ENCODE measurements around the gene GADL1.

Gene GADL1

DNA sequence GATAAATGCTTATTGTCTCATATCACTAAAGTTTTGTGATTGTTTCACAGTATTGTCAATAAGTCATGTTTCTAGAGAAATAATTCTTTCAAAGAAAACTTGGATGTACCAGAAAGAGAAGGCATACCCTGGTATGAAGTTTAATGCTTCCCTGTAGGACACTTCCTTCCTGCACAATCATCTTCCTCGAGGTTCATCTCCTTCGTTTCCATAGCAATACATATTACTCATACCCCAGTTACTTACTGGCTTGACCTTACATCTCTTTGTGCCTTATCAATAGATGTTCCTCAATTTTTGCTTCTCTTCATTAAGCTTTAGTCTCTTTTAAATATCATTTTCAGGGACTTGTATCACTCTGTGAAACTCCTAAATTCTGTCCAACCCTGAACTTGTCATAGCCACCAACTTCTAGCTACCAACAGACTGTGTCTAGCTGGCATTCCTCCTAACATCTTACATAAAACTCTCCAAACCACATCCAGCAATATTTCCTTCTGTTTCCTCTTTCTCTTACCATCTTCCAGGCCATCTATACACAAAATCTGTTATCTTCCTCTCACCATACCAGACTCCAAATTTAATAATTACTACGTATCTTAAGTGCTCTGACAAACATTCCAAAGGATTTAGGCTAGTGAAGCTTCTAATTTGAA lies 134.3 kb downstream of the GADL1 start:
- no peak for DNase-seq (ENCODE audit: low spot score)

DNA sequence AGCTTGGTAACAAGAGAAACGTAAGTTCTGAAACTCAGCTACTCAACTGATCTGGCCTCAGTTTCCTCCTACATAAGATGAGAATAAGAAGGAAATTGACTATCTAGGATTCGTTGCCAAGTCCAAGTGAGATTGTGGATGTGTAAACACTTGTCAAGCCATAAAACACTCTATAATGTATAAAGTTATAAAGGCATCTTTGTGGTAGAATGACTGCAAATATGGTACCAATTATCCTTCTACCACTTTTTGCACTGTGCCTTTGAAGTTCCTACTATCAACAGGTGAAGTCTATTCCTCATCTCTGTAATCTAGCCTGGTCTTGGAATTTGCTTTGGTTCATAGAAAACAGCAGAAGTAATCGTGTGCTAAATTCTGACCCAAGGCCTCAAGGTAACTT lies 138.2 kb downstream of the GADL1 start:
- no peak for DNase-seq (ENCODE audit: low spot score)

DNA sequence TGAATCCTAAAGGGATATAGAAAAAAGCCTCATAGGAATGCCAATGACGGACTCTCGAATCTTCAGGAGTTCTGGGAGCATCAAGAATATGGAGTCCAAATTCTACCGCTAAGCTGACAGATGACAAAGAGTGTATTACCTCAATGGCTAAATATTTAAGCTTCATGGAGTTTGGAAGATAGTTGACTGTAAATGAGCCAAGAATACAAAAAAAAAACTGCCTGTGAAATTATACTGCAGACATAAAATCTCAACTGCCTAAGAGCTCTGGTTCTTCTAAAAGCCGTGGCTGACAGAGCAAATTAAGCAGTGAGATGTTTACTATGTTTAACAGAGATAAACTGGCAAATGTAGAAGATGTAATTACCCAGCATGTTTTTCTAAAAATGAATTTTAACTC lies 140.0 kb downstream of the GADL1 start:
- DNase-seq (ENCODE audit: low spot score), result no peak

DNA sequence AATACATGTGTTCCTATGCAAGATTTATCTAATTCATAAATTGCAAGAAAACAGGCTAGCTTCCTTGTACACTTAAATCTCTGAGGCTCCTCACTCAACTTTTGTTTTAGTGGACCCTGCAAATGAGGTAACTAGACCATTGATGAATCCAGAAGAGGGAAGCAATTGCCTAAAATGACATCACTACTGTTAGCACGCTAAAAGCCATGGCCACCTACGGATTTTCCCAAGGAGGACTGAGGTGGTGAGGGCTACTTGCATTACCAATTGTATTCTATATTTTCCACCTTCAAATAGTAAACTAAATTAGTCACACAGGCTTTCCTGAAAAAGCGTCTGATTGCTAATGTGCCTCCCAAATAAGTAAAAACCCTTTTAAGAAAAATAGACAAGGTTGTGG lies 140.7 kb downstream of the GADL1 start:
- no peak for DNase-seq (ENCODE audit: low spot score)

DNA sequence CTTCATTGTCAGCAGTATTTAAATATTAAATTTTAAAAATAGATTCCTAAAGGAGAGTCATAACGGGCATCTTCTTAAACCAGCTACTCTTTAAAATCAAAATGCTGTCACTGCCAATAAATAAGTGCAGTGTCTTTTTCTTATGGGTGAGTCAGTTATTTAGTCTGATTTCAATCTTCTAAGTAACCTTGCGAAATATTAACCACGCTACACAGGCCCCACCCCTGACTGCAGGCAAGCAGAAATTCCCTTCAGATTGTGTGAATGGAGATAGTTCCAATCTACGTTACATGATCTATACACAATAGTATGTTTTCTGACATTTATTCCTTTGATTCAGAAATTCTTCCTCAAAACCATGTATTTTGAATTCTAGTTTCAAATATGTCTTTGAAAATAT lies 141.5 kb downstream of the GADL1 start:
- no peak for DNase-seq (ENCODE audit: low spot score)

DNA sequence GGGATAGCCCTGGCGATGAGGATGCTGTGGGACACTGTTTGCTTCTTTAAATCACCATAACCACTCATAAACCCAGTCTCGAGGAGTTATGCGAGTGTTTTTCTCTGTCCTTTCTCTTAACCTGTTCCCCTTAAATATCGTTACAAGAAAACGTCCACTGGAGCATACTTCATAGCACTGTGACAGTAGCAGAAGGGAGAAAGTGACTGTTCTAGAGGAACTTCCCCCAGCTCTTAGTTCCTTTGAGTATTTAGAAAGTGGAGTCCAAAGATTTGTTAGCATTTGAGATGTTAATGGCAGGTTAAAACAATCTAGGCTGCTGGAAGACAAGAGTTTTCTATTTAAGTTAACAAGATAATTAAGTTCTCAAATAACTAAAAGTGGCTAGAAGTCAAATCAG lies 142.0 kb downstream of the GADL1 start:
- no peak for DNase-seq (ENCODE audit: low spot score)

DNA sequence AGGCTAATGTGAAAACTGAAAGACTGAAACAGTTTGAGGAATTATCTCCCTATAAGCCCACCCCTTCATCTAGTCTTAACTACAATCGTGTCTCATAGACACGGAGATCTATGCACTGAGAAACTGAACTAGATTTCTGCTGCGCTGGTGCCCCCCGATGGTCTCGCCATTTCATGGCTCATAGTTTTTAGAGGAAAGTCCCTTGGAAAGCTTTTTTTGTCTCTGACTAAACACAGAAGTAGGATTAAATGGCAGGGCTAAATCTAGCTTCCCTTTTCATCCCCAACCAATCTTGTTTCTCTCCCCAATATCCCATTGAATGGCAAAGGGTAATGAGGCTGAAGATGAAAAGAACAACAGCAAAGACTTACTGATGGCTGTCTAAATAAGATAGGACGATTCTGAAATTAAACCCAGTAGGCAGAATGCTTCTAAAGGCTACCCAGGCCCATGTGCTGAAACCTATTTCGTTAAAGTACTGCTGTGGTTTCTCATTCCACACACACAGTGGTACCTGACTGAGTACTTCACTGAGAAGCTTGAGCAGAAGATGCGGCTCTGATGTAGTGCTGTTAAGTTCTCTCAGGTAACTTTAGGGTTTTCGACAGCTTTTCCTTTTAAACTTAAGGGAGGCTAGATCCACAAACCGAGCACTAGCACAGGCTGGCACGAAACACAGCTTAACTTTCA lies 142.7 kb downstream of the GADL1 start:
- peak; percentile 47 for DNase-seq (ENCODE audit: low spot score)

DNA sequence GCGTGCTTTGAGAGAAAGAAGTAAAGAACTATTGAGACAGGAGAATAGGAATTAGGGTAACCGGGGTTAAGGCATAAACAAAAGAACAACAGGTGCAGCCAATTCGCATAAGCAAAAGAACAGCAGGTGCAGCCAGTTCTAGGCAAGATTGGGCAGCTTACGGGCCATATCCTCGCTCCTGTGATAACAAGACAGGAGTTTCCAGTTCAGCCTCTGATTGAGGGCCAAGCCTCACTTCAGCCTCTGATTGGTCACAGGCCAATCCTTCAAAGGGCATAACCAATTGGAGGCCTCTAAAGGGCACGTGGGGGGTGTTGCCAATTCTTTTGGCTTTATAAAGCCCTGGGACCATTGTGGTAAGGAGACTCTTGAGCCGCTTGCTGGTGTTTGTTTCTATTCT lies 143.5 kb downstream of the GADL1 start:
- no peak for DNase-seq (ENCODE audit: low spot score)

DNA sequence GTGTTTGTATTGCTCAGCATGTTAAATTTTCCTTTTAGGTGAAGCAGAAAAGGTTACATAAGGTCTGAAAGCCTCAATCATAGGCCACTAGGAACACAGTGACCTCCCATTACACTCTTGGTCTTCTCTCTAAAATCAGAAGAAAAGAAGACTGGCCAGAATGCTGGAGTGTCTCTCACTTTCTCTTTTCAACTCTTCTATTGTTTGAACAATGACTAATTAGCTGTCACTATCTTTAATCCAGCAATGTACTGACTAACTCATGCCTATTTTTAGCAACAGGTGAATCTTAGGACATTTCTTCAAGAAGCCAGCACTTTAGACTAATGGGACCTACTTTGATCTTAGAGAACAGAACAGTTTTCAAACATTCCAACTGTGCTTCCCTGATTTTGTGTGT lies 145.2 kb downstream of the GADL1 start:
- no peak for DNase-seq (ENCODE audit: low spot score)

DNA sequence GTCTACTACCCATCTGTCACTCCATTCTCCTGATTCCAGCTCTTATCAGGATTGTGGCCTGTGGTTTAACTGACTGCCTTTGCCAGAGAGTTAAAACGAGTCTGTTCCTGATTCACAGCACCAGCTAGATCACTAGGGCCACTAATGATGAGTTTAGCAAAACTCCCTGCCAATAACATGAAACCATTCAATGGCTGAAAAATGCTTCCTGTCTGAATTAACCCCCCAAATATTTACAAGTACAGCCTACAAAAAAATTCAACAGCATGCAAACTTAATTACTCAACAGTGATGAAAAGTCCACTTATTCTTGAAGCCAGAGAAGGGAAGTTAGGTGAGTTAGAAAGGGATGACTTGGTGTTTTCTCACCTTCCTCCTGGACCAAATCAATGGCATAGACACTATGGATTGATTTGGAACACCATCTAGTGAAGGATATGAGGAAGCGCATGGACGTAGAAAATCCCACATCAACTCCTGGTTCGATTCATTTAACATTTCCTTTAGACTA lies 146.6 kb downstream of the GADL1 start:
- peak; percentile 48 for DNase-seq (ENCODE audit: low spot score)

DNA sequence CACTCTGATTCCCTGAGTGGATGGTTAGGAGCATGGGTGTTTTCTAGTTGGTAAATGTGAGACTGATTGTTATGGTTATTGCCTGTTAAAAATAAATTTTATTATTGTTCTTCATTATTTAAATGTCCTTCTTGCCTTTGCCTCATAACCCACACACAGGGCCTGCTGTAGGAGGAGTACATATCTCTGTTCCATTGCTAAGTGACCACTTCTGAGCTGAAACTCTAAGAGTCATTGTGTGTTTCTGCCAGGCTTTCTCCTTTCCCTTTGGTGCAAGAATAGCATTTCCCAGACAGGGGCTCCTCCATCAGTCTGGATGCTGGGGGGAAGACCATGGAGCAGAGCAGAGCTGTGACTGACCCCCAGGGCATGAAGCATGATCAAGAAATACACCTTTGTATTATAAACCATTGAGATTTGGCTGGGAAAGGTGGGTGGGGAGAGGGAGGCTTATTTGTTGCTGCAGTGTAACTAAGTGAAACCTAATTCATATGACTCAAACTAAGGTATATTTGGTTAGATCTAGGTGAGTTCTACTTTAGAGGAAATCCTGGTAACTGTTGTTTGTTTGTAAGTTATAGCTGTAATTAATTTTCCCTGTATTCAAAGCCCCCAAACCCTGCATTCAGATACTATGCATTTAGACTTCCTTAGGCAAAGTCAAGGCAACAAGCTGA lies 150.7 kb downstream of the GADL1 start:
- no peak for DNase-seq (ENCODE audit: low spot score)

DNA sequence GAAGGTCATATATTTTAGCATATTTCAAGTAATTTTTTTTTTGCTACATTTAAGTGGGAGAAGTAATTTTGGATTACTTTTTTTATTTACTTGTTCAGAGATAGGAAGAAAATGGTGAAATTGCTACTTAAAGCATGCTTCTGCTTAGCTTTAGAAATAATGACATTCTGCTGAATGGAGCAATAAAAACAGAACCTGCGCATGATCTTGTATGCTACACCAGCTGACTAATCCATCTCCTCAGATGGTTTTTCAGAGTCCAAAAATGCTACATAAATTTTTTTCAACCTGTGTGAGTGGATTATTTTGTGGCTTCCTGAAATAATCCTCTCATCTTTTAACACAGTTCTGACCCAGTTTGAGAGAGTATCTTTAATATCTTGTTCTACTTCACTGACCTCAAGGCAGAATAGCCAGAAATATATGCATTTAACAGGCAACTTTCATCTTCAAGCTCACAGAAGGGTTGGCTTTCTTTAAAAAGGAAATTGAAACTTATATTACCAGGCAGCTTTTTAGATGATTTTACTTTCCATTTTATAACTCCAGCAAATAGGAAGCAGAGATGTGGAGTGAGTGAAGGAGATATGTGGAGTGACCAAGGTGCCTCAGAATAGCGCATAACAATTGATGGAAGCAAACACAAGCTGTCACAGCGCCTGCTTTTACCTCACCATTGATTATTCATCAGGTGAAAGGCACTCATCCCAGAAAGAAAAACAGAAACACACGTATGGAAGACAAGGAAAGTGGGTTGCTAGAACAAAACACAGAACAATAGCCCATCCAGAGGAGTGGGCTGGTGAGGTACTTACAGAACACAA lies 151.5 kb downstream of the GADL1 start:
- DNase-seq (ENCODE audit: low spot score), result no peak

DNA sequence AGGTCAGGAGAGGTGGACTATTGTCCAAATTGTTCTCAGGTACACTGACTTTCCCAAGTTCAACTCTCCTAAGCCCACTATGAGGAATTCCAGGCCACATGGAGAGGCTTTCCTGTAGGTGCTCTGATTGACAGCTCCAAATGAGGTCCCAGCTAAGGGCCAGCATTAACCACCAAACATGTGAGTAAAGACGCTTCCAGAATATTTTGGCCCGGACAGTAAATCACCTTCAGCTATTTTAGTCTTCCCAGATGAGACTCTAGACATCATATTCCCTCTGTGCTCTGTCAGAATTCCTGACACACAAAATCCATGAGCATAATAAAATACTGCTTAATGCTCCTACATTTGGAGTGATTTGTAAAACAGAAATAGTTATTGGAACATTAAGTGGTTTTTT lies 152.6 kb downstream of the GADL1 start:
- DNase-seq (ENCODE audit: low spot score), result no peak

DNA sequence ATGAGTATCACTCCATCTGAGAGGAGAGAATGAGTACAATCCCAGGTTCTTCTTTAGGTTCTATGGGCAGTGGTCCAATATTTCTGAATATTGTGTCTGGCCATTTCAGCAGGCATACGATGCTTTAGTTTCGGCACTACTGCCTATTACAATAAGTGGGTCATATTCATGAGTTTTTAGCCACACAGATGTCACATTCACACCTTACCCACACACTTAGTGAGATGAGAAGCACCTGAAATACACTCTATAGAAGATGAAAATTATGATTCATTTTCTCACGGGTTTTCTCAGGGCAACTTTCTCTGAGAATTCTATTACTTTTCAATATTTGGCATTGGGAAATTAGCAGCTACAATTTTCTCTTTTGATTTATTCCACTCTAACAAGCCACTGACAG lies 155.9 kb downstream of the GADL1 start:
- no peak for DNase-seq (ENCODE audit: low spot score)

DNA sequence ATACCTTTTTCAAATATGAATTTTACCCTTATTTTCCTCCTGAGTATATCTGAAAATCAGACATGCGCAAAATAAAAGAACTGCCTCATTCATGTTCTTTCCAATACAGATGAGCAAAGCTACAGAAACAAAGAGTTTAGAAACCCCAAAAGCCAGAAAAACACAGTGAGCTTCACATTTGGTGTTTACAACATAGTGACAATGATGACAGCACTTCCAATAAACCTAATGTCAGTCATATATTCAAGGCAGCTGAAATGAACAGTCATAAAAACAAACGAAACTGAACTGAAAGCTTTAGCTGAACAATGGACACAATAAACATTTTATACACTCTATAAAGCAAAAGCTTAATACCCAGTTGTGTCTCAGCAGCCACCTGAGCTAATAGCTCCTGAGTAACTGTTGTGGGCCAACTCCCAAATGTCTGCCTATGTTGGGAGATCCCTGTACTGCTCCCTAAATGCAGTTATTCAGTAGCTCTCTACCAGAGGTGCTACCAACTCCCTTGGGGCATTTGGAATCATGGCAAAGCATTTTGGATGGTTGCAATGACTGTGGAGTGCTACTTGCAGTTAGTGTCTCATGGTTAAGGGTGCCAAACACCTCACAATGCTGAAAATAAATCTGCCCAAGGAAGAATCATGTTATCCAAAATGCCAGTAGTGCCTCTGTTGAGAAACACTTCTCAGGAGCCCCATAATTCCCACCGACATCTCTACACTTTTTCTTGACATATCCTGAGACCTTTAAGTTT lies 156.5 kb downstream of the GADL1 start:
- DNase-seq (ENCODE audit: low spot score), result no peak

DNA sequence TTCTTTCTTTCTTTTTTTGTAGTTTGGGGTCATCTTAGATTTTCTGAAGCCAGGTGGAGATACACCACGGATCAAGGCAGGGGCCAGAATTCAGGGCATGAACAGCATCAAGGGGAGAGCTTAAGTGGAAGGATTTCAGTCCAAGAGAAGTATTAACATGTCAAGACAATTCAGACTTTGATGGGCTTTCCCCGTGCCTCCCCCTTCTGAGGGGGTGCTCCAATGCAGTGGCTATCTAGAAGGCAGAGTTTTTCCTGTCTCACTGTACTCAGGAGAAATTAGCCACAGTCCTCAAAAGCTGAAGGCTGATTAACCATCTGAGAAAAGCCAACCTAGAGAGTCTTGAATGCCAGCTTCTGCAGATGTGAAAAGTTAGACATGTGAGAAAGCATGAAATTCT lies 160.8 kb downstream of the GADL1 start:
- DNase-seq (ENCODE audit: low spot score), result no peak

DNA sequence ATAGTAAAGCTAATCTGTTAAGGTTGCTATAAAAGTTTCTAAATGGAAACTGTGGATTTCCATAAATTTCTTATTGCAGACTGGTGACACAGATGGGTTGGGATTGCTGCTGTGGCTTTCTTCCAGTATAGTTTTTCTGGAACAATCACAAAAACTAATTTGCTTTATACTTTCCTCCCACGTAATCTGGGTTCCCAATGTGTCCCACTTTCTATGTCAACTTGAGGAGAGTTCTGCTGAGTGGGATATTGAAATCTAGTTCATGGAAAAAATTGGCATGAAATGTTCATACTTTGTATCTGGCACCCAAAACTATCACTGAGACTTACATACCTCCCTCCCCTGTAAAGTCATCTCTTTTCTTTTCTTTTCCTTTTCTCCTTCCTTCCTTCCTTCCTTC lies 161.3 kb downstream of the GADL1 start:
- no peak for DNase-seq (ENCODE audit: low spot score)

DNA sequence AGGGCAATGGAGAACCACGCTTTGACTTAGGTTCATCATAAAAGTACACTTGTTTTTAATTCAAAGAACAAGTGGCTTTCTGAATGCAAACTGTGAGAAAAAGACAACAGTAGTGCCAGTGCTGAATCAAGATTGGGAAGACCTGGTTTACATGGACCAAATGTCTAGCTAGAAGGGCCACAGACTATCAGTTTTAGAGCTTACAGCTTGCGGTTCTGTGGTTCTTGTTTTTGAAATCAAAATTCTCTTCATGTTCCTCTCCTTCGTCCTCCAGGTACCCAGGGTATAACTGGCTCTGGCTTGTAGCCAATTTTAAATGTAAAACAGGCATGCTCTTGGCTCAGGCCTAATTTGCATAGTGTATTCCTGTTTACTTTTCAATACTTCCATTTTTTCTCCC lies 163.5 kb downstream of the GADL1 start:
- no peak for DNase-seq (ENCODE audit: low spot score)

DNA sequence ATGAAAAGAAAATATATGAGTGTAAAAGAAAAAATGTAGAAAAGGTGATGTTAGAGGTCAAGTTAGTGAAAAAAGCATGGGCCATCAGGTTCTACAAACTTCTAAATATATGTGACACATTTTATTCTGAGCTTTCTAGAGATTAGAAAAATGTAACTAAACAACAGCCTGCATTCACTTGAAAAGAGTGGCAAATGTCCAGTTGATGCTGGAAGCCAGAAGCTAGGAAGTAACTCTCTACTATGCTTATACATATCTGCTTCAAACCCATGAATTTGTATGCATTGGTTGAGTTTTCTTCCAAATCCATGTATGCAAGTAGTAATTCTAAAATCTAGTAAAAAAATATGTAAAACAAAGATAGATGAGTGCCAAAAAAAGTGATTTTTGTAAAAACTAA lies 164.5 kb downstream of the GADL1 start:
- no peak for DNase-seq (ENCODE audit: low spot score)

DNA sequence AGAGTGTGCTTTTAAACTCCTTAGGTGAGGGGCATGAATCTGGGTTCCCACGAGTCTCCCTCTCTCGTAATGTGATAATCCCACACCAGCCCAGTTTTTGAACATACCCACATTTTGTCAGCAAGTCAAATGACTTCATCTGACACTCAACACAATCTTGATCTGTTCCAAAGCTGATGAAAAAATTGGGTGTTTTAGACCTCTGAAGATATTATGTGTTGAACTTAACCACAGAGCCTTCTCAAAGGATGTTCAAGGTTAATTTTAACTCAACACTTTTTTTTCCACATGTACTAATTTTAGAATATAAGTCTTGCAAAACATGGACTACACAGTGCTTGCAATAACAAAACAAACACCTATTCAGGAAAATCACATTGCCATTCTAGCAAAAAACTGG lies 164.9 kb downstream of the GADL1 start:
- no peak for DNase-seq (ENCODE audit: low spot score)

DNA sequence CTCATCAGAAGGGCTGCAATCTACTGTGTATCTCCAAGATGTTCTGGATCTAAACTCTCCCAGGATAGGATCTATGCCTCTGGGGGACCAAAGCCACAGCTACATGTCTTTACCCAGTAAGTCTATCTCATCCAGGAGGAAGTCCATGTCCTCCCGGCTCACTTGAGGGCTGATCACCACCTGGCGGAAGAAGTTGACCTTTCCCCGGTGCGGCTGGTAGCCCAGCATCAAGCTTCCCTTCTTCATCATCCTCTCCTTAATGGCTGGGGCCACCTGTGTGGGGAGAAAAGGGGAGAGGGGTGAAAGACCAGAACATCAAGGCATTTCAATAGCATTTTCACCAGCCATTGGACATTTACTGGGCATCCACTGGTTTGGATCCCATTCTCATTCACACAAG lies 166.3 kb downstream of the GADL1 start:
- DNase-seq (ENCODE audit: low spot score), result no peak

Data from SK-N-DZ (cell line).